Measurements from ENCODE around the gene CTCFL.

- TF ChIP-seq CTCF (IDR thresholded peaks at IDR 0.05) (no peak), POLR2A (IDR thresholded peaks at IDR 0.05) (no peak)
Measured at GRCh38 chr20:57566399-57566798, 41.5 kb upstream of the CTCFL start.
